Stimulated activated CD8-positive, alpha-beta memory T cell treated with anti-CD3 and anti-CD28 coated beads, Interleukin-12 subunit alpha, Interleukin-12 subunit beta, amount 100 ng/mL, for 1 hour (primary cell): ENCODE data around the gene CCDC38.

ENCODE experiments used
- DNase-seq: peaks from one replicate; pipeline ENCODE4 v3.0.0-alpha.2; 2020; ENCODE audit warnings: low read depth

The CCDC38 gene

DNA sequence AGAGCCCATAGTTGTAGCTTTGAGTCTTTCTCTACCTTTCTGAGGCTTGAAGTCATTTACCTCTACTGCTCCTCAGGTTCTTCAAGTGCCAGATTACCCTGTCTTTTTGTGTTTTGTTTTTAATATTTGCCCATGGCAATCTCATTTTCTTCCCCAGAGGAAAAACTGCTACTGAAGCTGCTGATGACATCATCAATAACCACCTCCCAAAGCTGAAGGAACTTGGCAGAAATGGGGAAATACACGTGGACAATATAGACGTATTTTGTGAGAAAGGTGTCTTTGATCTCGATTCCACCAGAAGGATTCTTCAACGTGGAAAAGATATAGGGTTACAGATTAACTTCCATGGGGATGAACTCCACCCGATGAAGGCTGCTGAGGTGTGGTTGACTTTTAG, 17.8 kb upstream of the CCDC38 start:
- DNase-seq = no peak

DNA sequence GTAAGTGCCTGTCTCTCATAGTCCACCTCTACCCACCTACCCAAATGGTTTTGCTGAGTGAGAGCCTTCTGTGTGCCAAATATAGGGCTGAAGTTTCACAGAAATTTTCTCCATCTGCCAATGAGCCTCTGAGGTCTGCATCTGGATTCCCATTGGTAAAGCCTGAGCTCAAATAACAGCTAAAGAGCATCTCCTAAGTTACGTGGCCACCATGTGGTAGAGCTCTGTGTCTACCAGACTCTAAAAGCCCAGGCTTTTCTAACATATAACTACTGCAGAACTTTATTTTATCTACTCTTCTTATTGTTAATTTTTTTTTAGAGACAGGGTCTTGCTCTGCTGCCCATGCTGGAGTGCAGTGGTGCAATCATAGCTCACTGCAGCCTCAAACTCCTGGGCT, 16.7 kb upstream of the CCDC38 start:
- no peak for DNase-seq

DNA sequence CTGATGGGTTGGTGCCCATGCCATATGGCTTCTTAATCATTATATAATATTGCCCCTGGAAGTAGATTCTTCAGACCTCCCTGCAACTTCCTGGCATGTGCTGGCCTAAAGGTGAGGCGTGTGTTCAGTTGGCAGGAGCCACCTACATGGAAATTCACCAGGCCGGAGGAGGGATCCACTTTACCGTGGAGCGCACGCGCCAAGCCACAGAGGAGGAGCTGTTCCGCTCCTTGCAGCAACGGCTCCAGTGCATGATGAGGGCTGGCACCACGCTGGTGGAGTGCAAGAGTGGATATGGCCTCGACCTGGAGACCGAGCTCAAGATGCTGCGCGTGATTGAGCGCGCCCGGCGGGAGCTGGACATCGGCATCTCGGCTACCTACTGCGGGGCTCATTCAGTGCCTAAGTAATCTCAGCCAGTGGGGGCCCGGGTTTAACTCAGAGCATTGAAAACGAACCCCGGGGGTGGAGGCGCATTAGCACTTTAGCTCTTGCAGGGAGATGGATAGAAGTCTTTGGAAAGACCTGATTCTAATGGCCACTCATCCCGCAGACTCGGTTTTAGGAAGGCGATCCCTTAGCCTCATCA, 14.2 kb upstream of the CCDC38 start:
- no peak for DNase-seq

DNA sequence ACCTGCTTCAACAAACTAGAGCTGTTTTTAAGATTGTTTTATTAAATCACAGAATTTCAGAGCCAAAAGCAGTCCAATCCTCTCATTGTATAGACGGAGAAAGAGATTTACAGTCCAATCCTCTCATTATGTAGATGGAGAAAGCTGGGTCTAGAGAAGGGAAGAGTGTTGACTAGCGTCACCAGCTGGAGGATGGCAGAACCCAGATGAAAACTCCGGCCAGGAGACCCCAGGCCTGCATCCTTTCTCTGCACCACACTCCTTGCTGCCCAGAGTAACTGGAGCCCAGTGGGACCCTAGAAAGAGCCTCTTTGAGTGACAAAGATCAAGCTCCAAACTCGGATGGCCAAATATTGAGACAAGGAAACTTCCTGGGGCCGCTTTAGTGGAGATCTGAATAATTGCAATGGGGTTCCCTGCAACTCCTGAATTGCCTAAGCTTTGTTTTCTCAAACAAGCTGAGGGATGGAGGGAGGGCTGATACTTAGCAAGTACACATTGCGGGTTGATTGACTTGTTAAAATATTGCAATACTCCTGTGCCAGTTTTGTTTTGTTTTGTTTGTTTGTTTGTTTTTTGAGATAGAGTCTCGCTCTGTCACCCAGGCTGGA, 13.2 kb upstream of the CCDC38 start:
- DNase-seq = no peak

DNA sequence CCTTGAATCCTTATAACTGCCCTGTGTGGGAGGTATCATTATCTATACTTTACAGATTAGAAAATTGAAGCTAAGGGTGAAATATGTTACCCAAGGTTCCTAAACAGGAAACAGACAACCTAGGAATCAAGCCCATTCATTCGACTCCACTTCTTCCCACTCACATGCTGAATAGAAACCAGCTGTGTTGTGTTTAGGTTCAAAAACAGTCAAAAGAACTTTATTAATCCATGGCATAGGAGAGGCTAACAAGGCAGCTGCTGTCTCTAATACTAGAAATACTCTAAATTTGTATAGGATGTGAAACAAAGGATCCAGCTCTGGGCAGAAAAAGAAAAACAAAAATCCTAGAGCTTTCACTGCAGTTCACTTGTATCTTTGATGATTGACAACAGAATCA, 10.6 kb upstream of the CCDC38 start:
- no peak for DNase-seq

DNA sequence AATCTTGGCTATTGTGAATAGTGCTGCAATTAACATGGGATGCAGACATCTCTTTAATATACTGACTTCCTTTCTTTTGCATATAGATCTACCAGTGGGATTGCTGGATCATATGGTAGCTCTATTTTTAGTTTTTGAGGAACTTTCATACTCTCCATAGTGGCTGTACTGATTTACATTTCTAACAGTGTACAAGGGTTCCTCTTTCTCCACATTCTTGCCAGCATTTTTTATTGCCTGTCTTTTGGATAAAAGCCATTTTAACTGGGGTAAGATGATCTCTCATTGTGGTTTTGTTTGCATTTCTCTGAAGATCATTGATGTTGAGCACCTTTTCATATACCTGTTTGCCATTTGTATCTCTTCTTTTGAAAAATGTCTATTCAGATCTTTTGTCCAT, 9.1 kb upstream of the CCDC38 start:
- DNase-seq = no peak

DNA sequence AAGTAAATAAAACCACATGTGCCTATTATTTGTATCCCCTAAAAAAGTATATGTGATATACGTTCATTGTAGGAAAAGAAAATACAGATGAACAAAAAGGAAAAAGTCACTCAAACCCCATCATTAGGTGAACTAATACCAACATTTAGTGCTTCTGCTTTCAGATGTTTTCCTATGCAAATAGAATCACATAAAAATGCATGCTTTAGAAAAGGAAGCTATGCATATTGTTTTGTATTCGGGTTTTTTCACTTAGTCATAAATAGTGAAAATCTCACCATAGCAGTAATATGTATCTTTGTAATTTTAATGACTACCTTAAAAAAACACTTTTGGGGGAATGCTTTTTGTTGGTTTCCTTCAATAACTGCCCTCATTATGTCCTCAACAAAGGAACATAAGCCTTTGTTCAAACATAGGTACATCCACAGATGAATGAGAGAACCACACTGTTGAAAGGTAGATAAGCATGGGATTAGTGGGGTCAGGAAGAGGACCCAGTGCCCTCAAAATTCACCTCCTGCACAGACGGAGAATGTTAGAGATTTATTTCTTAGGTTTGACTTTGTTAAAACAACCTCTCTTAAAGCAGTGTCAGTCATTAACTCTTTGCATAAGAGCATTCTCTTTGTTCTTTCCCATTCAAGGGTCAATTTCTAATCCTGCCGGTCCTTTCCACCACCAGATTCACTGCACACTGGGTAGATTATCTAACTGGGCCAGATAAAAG, 7.2 kb upstream of the CCDC38 start:
- DNase-seq = no peak

DNA sequence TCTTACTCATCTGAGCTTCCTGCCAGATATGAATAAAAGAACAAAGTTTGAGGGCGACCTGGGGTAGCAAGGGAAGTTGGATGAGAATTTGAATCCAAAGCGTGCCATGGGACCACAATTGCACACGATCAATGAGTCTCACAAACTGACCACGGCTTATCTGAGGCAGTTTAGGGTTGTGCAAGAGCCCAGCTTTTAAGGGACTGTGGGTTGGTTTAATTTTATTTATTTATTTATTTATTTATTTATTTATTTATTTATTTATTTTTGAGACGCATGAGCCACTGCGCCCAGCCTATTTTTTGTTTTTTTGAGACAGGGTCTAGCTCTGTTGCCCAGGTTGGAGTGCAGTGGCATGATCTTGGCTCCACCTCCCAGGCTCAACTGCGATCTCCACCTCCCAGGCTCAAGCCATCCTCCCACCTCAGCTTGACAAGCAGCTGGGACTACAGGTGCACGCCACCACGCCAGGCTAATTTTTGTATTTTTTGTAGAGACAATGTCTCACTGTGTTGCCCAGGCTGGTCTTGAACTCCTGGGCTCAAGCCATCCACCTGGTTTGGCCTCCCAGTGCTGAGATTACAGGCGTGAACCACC, 1.8 kb upstream of the CCDC38 start:
- DNase-seq = no peak

DNA sequence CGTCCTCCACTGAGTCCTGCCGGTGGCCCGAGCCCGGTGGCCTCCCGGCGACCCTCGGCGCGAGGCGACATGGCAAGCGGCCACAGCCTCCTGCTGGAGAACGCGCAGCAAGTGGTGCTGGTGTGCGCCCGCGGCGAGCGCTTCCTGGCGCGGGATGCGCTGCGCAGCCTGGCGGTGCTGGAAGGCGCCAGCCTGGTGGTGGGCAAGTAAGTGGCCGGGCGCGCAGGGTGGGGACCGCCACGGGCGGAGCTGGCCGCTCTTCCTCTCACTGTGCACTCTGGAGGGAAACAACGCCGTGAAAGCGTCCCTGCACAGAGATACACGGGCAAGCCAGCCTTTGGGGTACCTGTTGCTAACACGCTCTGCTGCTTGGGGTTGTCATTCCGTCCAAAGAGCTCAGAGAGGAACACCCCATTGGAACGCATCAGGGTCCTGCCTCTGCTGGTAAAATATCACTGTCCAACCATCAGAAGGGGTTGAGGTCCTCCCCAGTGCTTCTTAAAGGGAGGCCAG, 972 bp upstream of the CCDC38 start, which contains the start of gene AMDHD1:
TSS of gene AMDHD1 (plus strand) at position 2 of the 513 bp plus-strand sequence. CDS start at position 70, 68 bp downstream.
- peak; percentile 26 for DNase-seq

DNA sequence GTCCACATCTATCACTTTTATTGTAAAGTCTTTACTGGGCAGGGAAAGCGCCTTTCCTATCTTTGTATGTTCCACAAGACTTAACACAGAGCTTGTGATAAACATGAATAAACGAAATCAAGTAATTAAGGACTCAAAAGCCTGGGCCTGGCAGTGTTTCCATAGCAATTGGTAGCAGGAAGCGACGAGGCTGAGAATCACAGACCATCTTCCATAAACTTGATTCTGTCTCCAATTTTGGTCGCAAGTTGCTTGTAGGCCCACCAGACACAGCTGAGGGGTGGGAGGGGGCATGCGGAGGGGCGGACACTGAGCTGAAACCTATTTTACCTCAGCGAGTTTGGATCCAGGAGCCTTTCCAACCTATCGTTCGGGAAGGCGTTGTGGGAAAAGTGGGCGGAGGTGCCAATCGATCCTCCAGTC, 302 bp downstream of the CCDC38 start:
- DNase-seq = no peak

DNA sequence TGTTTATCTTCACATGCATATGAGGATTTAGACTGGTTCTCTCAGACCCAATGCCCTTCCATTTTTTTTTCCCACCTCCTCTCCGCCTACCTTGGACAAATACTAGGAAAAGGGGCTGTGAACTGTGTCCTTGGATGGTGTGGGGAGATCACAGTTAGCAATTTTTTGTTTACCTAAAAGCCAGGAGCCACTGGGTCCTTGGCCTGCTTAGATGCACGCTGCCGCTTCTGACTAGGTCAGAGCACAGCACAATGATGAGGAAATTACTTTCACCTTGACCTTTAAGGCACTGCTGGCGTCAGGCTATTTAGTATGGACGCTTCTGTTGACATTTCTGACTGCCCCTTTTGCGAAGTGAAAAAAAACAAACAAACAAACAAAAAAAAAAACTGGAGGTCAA, 1.9 kb downstream of the CCDC38 start:
- DNase-seq = no peak

DNA sequence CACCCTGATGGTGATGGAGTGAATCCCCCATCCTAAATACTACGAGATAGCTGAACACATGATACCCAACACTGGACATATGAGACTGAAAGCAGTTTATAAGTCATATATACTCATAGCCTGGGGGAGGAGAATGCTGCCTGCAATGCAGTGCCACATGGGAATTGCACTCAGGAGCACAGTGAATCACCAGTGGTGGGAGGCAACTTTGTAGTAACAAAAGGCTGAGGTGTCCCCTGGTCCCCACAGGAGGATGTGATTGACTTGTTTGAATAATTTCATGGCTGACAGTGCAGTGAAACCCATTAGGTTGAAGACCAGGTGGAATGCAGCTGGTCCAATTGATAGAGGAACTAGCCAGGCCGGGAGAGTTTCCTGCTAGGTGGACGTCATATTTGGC, 20.2 kb downstream of the CCDC38 start:
- no peak for DNase-seq

DNA sequence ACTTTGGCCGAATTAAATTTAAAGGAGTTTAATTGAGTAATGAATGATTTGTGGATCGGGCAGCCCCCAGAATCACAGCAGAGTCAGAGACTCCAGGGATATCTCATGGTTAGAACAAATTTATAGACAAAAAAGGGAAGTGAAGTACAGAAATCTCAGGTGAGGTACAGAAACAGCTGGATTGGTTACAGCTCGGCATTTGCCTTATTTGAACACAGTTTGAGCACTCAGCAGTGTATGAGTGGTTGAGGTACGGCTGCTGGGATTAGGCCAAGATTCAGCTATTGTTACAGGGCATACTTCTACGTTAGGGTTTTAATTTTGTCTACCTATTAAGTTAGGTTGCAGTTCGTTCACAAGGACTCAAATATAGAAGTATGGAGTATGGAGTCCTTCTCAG, 23.3 kb downstream of the CCDC38 start:
- no peak for DNase-seq

DNA sequence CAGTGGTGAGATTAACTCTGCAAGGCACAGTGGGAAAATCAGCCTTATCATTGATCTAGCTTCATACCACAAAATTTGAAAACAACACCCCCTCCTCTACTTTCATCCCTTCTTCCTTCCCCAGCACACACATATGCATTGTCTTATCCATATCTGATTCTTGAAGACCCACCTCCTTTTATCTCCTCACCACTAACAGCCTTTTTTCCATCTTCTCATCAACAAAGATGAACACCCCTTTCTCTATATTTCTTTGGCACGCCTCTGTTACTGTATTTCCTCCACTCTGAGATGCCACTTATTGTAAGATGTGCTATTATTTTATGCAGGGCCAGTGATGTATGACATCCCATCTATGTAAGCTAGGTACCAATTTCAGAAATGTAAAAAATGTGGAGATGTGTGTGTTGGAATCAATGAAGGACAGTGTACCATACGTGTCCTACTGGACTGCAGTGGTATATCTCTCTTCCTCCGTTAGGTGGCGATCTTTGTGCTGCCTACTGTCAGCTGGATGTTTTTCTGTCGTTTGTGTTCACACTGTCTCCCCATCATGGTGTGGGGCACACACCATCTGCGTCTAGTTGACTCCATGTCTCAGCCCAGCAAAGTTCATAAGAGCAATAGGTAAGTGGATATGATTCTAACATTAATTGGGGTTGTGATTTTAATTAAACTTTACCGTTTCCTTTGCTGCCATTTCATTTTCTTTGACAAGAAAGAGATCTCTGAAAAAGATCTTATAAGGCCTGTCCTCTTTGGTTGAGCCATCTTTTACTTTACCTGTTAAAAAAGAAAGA, 24.0 kb downstream of the CCDC38 start:
- peak; percentile 11 for DNase-seq

DNA sequence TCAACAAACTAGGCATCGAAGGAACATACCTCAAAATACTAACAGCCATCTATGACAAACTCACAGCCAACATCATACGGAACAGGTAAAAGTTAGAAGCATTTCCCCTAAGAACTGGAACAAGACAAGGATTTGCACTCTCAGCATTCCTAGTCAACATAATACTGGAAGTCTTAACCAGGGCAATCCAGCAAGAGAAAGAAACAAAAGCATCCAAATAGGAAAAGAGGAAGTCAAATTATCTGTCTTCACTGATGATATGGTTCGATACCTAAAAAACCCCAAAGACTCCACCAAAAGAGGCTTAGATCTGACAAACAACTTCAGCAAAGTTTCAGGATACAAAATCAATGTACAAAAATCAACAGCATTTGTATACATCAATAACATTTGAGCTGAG, 32.5 kb downstream of the CCDC38 start:
- no peak for DNase-seq

DNA sequence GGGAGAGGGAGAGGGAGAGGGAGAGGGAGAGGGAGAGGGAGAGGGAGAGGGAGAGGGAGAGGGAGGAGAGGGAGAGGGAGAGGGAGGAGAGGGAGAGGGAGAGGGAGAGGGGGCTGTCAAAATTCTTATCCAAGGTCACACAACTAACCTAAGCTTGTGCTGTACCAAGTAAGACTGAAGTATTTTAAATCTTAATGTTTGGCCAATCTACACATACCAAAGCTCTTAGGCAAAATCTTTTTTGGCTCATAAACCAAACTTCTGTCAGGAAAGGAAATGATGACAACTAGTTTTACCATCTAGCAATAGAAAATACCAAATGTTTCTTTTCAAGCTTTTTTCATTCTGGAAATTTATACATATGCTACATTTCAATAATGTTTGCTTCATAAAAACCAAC, 33.8 kb downstream of the CCDC38 start:
- DNase-seq = no peak

DNA sequence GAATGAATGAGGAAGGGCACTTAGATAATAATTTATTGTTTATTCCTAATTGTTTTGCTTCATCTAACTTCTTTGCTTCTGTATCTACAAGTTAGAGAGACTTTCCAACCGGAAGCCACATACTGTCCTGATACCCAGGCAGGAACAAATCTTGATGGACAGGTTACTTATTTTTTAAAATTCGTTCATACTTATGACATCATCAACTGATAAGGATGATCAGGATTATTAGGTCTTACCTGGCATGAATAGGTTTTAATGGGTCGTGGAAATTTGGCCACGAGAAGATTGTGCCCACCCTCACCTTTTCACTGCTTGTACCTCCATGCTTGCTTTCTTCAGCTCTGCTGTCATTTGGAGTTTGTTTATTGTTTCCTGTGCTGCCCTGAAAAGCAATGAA, 44.3 kb downstream of the CCDC38 start:
- no peak for DNase-seq

DNA sequence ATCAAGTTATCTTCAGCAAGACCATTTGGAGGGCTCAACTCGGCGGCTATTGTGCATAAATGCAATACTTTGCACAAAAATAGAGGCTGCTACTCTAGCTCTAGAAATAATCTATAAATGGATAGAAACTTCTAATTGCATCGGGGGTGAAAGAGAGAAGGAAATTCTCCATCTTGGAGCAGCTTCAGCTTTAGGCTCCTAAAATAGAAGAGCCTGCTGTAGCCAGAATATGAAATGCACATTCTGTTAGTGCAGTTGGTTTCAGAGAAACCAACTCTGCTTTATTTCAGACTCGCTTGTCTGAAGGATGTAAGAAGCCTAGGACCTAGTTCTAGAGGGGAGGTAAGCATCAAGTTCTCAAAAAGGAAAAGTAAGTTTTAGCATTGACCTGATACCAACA, 45.6 kb downstream of the CCDC38 start:
- no peak for DNase-seq

DNA sequence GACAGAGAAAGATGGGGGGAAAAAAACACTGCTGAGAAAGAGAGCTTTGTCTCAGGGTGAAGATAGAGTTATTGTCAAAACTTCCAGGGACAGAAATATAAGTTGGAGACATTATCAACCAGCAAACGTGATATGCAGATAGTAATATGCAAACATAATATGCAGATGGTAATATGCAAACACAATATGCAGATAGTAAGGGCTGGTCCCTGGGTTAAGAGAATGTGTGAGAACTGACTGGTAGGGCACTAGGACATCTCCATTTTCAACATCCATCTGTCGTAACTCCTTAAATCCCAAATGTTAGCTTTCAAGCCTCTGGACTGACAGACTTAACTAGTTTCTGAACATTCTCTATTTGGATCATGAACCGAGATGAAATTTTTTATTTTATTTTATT, 51.5 kb downstream of the CCDC38 start:
- DNase-seq = no peak

DNA sequence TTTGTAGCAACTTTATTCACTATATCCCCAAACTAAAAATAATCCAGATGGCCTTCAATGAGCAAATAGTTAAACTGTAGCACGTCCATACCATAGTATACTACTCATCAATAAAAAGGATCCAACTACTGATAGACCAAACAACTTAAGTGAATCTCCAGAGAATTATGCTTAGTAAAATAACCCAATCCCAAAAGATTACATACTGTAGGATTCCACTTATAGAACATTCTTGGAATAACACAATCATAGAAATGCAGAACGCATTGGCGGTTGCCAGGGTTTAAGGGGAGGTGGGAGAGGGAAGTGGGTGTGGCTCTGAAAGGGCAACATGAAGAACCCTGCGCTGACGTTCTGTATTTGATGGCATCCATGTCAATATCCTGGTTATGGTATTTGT, 55.1 kb downstream of the CCDC38 start:
- no peak for DNase-seq

DNA sequence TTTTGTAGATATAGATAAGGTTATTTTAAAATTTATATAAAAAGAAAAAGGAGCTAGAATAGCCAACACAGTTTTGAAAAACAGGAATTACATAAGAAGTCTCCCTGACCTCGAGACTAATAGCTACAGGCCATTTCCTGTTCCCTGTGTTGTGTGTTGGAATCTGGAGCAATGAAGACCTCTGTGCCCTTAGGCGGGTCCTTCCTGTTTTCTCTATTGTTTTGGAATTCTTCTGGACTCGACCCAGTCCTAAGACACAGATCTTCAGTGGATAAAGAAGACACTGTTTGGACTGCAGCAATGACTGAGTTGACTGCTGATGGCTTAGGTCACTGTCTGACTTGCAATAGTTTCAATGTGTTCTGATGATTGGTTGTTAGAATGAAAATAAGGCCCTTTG, 57.4 kb downstream of the CCDC38 start:
- no peak for DNase-seq

DNA sequence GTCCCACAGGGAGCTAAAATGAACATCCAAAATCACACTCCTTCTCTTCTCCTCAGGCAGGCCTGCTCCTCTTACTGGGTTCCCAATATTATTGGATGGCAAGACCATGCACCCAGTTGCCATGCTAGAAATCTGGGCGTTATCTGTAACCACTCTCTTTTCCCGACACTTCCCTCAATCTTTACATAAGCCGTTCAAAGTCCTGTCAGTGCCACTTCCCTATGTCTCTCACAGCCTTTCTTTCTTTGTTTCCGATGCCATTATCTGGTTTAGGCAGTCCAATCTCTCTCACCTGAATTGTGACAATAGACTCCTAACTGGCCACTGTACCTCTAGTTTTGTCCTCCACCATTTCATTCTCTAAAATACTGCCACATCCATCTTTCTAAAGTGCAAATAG, 59.5 kb downstream of the CCDC38 start:
- DNase-seq = no peak
